Measurements from ENCODE around the gene HCRT.
A peak's percentile ranks its signal among the peaks of the same experiment; 100 is the strongest.

Gene HCRT

GRCh38 chr17:42184713-42185620 is at the start of gene HCRT:
Gene HCRT, minus strand, starts transcription at chr17:42185452. Its CDS starts 87 bp downstream, at chr17:42185365.
- no peak within 1 kb of the TSS for H3K27ac ChIP-seq
- no peak for DNase-seq (ENCODE audit: low read depth, low spot score)

GRCh38 chr17:42233994-42234393 is 48.7 kb upstream of the HCRT start:
- DNase-seq (ENCODE audit: low read depth, low spot score), result no peak
- H3K27ac ChIP-seq, result no peak overlapping the region
- no peak overlapping the region for H3K4me3 ChIP-seq
- no peak overlapping the region for H3K9ac ChIP-seq (ENCODE audit: insufficient read length)
- H3K36me3 ChIP-seq (ENCODE audit: insufficient read depth, low read length), result no peaks in the 10 kb centered on the region
- H3K9me3 ChIP-seq (ENCODE audit: low read depth, low read length), result no peaks in the 10 kb centered on the region
- TF ChIP-seq POLR2AphosphoS5 (IDR thresholded peaks at IDR 0.05; ENCODE audit: borderline replicate concordance, low read depth, low read length), result no peak
- no peak for TF ChIP-seq EZH2 (IDR thresholded peaks at IDR 0.05)
- TF ChIP-seq FOXP2 (optimal IDR thresholded peaks at IDR 0.05; ENCODE audit: control extremely low read depth, extremely low read length, insufficient read depth), result no peak

More at GRCh38 chr17:42184713-42185620, at the start of gene HCRT:
- no peak within 1 kb of the TSS for H3K9ac ChIP-seq (ENCODE audit: insufficient read length)
- TF ChIP-seq EZH2 (IDR thresholded peaks at IDR 0.05) (no peak), FOXP2 (optimal IDR thresholded peaks at IDR 0.05; ENCODE audit: control extremely low read depth, extremely low read length, insufficient read depth) (no peak), POLR2AphosphoS5 (IDR thresholded peaks at IDR 0.05; ENCODE audit: borderline replicate concordance, low read depth, low read length) (no peak)
- H3K36me3 ChIP-seq (ENCODE audit: insufficient read depth, low read length), result no peaks in the 10 kb centered on the region
- H3K9me3 ChIP-seq (ENCODE audit: low read depth, low read length), result no peaks in the 10 kb centered on the region
- peak within 1 kb of the TSS; percentile 56; the same call in 1 of the 2 replicates for H3K4me3 ChIP-seq

DNA sequence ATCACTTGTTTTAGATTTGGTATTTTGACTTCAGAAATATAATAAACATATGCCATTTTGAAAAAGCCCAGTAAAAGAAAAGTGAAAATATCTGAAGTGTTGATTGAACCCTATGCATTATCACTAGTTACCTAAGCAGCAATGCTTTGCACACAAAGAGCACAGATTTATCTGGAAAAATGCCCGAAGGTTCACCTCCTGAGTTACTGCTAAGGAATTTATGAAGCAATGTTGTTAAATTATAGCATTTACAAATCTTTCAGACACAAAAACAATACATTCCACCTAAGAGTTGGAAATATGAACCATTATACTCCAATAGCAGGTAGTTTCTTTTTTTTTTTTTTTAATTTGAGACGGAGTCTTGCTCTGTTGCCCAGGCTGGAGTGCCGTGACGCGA is 47.9 kb upstream of the HCRT start:
- Histone ChIP-seq H3K36me3 (ENCODE audit: insufficient read depth, low read length) (no peaks in the 10 kb centered on the region), H3K4me3 (no peak overlapping the region), H3K27ac (no peak overlapping the region), H3K9me3 (ENCODE audit: low read depth, low read length) (no peaks in the 10 kb centered on the region), H3K9ac (ENCODE audit: insufficient read length) (no peak overlapping the region)
- no peak for TF ChIP-seq EZH2 (IDR thresholded peaks at IDR 0.05)
- TF ChIP-seq FOXP2 (optimal IDR thresholded peaks at IDR 0.05; ENCODE audit: control extremely low read depth, extremely low read length, insufficient read depth), result no peak
- no peak for TF ChIP-seq POLR2AphosphoS5 (IDR thresholded peaks at IDR 0.05; ENCODE audit: borderline replicate concordance, low read depth, low read length)
- no peak for DNase-seq (ENCODE audit: low read depth, low spot score)

- no peak for DNase-seq (ENCODE audit: low read depth, low spot score)
- Histone ChIP-seq H3K36me3 (ENCODE audit: insufficient read depth, low read length) (no peaks in the 10 kb centered on the region), H3K9ac (ENCODE audit: insufficient read length) (no peak overlapping the region), H3K4me3 (no peak overlapping the region), H3K9me3 (ENCODE audit: low read depth, low read length) (no peaks in the 10 kb centered on the region), H3K27ac (no peak overlapping the region)
- no peak for TF ChIP-seq FOXP2 (optimal IDR thresholded peaks at IDR 0.05; ENCODE audit: control extremely low read depth, extremely low read length, insufficient read depth)
- no peak for TF ChIP-seq POLR2AphosphoS5 (IDR thresholded peaks at IDR 0.05; ENCODE audit: borderline replicate concordance, low read depth, low read length)
- no peak for TF ChIP-seq EZH2 (IDR thresholded peaks at IDR 0.05)
These were observed 45.0 kb upstream of the HCRT start for GRCh38 chr17:42230225-42230624.

- Histone ChIP-seq H3K4me3 (no peak overlapping the region), H3K36me3 (ENCODE audit: insufficient read depth, low read length) (no peaks in the 10 kb centered on the region), H3K9ac (ENCODE audit: insufficient read length) (no peak overlapping the region), H3K9me3 (ENCODE audit: low read depth, low read length) (no peaks in the 10 kb centered on the region), H3K27ac (no peak overlapping the region)
- DNase-seq (ENCODE audit: low read depth, low spot score), result no peak
- no peak for TF ChIP-seq EZH2 (IDR thresholded peaks at IDR 0.05)
These were observed 42.8 kb upstream of the HCRT start for GRCh38 chr17:42227849-42228700.

- Histone ChIP-seq H3K9ac (ENCODE audit: insufficient read length) (no peak overlapping the region), H3K4me3 (no peak overlapping the region), H3K36me3 (ENCODE audit: insufficient read depth, low read length) (no peaks in the 10 kb centered on the region), H3K27ac (no peak overlapping the region), H3K9me3 (ENCODE audit: low read depth, low read length) (no peaks in the 10 kb centered on the region)
- DNase-seq (ENCODE audit: low read depth, low spot score), result no peak
- TF ChIP-seq FOXP2 (optimal IDR thresholded peaks at IDR 0.05; ENCODE audit: control extremely low read depth, extremely low read length, insufficient read depth) (no peak), EZH2 (IDR thresholded peaks at IDR 0.05) (no peak), POLR2AphosphoS5 (IDR thresholded peaks at IDR 0.05; ENCODE audit: borderline replicate concordance, low read depth, low read length) (no peak)
These were observed 40.4 kb upstream of the HCRT start for GRCh38 chr17:42225646-42226045.

GRCh38 chr17:42224651-42225050 is 39.4 kb upstream of the HCRT start:
- no peaks in the 10 kb centered on the region for H3K36me3 ChIP-seq (ENCODE audit: insufficient read depth, low read length)
- no peak overlapping the region for H3K4me3 ChIP-seq
- TF ChIP-seq POLR2AphosphoS5 (IDR thresholded peaks at IDR 0.05; ENCODE audit: borderline replicate concordance, low read depth, low read length) (no peak), FOXP2 (optimal IDR thresholded peaks at IDR 0.05; ENCODE audit: control extremely low read depth, extremely low read length, insufficient read depth) (no peak), EZH2 (IDR thresholded peaks at IDR 0.05) (no peak)
- no peak overlapping the region for H3K27ac ChIP-seq
- H3K9me3 ChIP-seq (ENCODE audit: low read depth, low read length), result no peaks in the 10 kb centered on the region
- no peak overlapping the region for H3K9ac ChIP-seq (ENCODE audit: insufficient read length)
- no peak for DNase-seq (ENCODE audit: low read depth, low spot score)
